Measurements from ENCODE around the gene GPR39. TPM values are rescaled to one million over a fixed set of nuclear protein-coding genes. Genes with fewer than 3 reads are reported as not detected.

Gene GPR39
- polyA plus RNA-seq, 1 donor from 2014 or later = not detected

DNA sequence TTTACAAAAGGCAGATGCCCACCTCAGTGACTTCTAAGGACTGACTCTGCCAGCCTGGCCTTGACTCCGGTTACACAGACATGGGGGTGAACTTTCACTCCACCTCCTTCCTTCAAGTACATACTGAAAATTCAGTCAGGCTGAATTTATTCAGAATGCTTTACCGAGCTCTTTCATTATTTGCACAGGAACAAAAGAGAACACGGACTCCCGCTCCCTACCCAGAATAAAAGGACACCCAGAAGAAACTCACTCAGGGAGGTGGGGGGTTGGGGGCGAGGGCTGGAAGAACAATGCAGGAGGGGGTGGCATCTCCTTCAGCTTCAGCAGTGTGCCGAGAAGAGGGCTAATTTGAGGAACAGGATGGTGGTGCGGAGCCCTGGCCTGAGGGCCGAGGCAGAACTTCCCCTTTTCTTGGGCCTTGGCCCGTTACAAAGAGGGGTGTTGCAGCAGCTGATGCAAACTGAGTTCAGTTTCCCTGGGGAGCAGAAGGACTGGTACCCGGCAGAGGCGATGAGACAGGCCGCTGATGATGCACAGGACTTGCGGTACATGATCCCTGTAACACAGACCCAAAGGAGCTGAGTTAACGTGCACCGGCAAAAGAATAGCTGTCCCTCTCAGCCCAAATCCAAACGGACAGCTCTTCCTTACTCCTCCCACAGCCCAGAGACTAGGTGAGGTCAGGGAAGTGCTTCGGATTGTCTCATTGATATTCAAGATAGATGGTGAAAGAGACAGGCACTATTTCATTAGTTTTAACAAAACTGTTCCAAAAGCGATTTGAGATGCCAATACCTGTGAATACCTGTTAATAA, 229.3 kb downstream of the GPR39 start:
- peaks cover 0 to 2% (median 0%) of the 10 kb centered on the region in 3 donors for H3K9me3 Mint-ChIP-seq
- H3K36me3 Mint-ChIP-seq = no peaks in the 10 kb centered on the region
- H3K4me1 Mint-ChIP-seq = peaks cover 5 to 27% (median 20%) of the 10 kb centered on the region in 3 donors
- peak overlapping the region; percentile 49 to 90 (median 80) for H3K27ac Mint-ChIP-seq
- H3K27me3 Mint-ChIP-seq = peaks cover 8% of the 10 kb centered on the region
- peak overlapping the region in 3 of 4 donors; percentile 9 to 79 (median 42) for H3K4me3 Mint-ChIP-seq

- H3K4me3 Mint-ChIP-seq = peak overlapping the region in 1 of 4 donors; percentile 68
- H3K9me3 Mint-ChIP-seq = peaks cover 0 to 2% (median 0%) of the 10 kb centered on the region in 3 donors
- H3K27ac Mint-ChIP-seq = peak overlapping the region in 2 of 3 donors; percentile 64 to 80
- no peaks in the 10 kb centered on the region for H3K36me3 Mint-ChIP-seq
- peaks cover 5 to 27% (median 20%) of the 10 kb centered on the region in 3 donors for H3K4me1 Mint-ChIP-seq
- H3K27me3 Mint-ChIP-seq = peaks cover 8% of the 10 kb centered on the region
Observed at GRCh38 chr2:132646540-132647108, 230.0 kb downstream of the GPR39 start.

- Mint-ChIP-seq H3K4me3 (no peak overlapping the region), H3K9me3 (peaks cover 0 to 4% (median 1%) of the 10 kb centered on the region in 3 donors), H3K27me3 (peaks cover 5% of the 10 kb centered on the region), H3K27ac (no peak overlapping the region), H3K36me3 (no peaks in the 10 kb centered on the region), H3K4me1 (peaks cover 0 to 4% (median 4%) of the 10 kb centered on the region in 3 donors)
Observed at GRCh38 chr2:132651115-132652045, 234.8 kb downstream of the GPR39 start.

GRCh38 chr2:132652474-132652873, 235.9 kb downstream of the GPR39 start:
- no peak overlapping the region for H3K4me3 Mint-ChIP-seq
- peaks cover 0 to 4% (median 1%) of the 10 kb centered on the region in 3 donors for H3K9me3 Mint-ChIP-seq
- no peaks in the 10 kb centered on the region for H3K4me1 Mint-ChIP-seq
- H3K27ac Mint-ChIP-seq = no peak overlapping the region
- H3K36me3 Mint-ChIP-seq = no peaks in the 10 kb centered on the region
- peaks cover 5% of the 10 kb centered on the region for H3K27me3 Mint-ChIP-seq

DNA sequence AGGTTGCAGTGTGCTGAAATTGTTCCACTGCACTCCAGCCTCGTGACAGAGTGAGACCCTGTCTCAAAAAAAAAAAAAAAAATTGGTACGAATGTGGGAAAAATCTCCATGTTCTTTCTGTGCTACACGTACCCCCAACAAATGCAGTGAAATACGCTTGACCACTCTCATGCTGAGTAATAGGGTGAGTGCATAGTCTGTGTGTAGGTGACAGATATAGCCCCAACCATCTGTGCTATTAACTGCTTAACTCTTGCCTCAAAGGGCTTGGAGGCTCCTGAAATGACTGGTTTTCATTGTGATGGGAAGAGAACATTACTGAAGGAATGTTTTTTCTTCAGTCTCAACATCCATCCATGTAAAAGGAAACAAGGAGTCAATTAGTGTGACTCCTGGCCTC, 237.7 kb downstream of the GPR39 start:
- peaks cover 2% of the 10 kb centered on the region for H3K27me3 Mint-ChIP-seq
- H3K36me3 Mint-ChIP-seq = no peaks in the 10 kb centered on the region
- H3K27ac Mint-ChIP-seq = no peak overlapping the region
- H3K4me1 Mint-ChIP-seq = no peaks in the 10 kb centered on the region
- H3K4me3 Mint-ChIP-seq = no peak overlapping the region
- H3K9me3 Mint-ChIP-seq = peaks cover 0 to 4% (median 1%) of the 10 kb centered on the region in 3 donors

DNA sequence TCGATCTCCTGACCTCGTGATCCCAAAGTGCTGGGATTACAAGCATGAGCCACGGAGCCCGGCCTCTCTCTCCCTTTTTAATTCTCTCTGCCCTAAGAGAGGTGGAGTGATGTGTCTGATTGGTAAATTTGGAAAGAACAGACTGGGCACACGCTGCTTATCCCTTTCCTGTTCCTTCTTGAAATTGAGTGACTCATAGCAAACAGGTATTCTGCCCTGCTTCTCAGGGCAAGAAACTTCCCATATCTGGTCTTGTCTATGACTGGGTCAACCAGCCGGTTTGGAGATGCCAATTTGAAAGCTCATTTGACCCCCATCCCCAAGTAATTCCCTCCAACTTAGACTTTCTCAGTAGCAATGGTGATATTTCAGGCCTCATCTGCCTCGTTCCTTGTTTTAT, 238.4 kb downstream of the GPR39 start:
- no peak overlapping the region for H3K4me3 Mint-ChIP-seq
- H3K27ac Mint-ChIP-seq = no peak overlapping the region
- no peaks in the 10 kb centered on the region for H3K36me3 Mint-ChIP-seq
- H3K27me3 Mint-ChIP-seq = no peaks in the 10 kb centered on the region
- no peaks in the 10 kb centered on the region for H3K4me1 Mint-ChIP-seq
- H3K9me3 Mint-ChIP-seq = peaks cover 0 to 4% (median 1%) of the 10 kb centered on the region in 3 donors

- Mint-ChIP-seq H3K27ac (no peak overlapping the region), H3K36me3 (no peaks in the 10 kb centered on the region), H3K27me3 (peaks cover 7% of the 10 kb centered on the region), H3K9me3 (peaks cover 0 to 4% (median 1%) of the 10 kb centered on the region in 3 donors), H3K4me1 (no peaks in the 10 kb centered on the region), H3K4me3 (no peak overlapping the region)
Observed at GRCh38 chr2:132656266-132656975, 239.8 kb downstream of the GPR39 start.

DNA sequence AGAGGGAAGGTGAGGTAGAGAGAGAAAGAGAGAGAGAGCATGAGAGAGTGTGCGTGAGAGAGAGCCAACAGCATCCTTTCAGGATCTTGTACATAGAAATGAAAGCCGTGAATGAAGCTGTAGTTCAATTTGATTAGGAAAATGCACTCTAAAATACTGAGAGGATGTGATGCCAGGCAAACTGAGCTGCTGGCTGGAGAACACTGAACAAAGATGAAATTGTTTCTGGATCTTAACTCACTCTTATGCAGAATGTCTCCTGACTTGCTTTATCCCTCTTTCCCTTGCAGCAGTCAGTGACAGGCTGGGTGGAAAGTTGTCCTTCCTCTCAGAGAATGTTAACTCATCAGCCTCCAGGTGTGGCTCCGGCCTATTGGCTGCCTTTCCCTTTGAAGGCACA, 242.7 kb downstream of the GPR39 start:
- Mint-ChIP-seq H3K27me3 (peaks cover 14% of the 10 kb centered on the region), H3K9me3 (peaks cover 0 to 5% (median 0%) of the 10 kb centered on the region in 3 donors), H3K27ac (no peak overlapping the region), H3K4me3 (peak overlapping the region in 1 of 4 donors; percentile 39), H3K4me1 (no peaks in the 10 kb centered on the region), H3K36me3 (no peaks in the 10 kb centered on the region)

DNA sequence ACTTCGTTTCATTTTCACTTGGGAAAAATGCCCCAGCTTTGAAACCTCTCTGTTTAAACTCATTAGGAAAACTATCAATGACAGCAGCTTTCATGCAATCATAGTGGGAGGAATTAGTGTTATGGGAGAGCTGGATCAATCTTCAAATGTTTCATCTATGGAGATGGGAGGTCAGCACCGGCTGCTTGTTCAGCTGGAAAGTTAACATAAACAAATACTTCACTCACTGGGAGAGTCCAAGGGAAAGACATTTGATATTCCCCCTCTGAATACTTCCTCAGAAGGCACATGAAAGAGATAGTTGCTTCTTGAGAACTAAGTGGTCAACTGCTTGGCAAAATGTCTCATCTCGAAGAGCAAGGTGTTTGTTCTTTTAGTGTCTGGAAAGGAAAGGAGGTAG, 246.1 kb downstream of the GPR39 start:
- Mint-ChIP-seq H3K36me3 (no peaks in the 10 kb centered on the region), H3K4me3 (no peak overlapping the region), H3K27ac (no peak overlapping the region), H3K4me1 (no peaks in the 10 kb centered on the region), H3K9me3 (peaks cover 0 to 3% (median 0%) of the 10 kb centered on the region in 3 donors), H3K27me3 (peaks cover 29% of the 10 kb centered on the region)

- no peak overlapping the region for H3K27ac Mint-ChIP-seq
- H3K4me3 Mint-ChIP-seq = no peak overlapping the region
- peaks cover 39% of the 10 kb centered on the region for H3K27me3 Mint-ChIP-seq
- peaks cover 0 to 3% (median 0%) of the 10 kb centered on the region in 3 donors for H3K4me1 Mint-ChIP-seq
- peaks cover 3% of the 10 kb centered on the region for H3K36me3 Mint-ChIP-seq
- peaks cover 0 to 3% (median 0%) of the 10 kb centered on the region in 3 donors for H3K9me3 Mint-ChIP-seq
Observed at GRCh38 chr2:132664096-132664495, 247.5 kb downstream of the GPR39 start.

DNA sequence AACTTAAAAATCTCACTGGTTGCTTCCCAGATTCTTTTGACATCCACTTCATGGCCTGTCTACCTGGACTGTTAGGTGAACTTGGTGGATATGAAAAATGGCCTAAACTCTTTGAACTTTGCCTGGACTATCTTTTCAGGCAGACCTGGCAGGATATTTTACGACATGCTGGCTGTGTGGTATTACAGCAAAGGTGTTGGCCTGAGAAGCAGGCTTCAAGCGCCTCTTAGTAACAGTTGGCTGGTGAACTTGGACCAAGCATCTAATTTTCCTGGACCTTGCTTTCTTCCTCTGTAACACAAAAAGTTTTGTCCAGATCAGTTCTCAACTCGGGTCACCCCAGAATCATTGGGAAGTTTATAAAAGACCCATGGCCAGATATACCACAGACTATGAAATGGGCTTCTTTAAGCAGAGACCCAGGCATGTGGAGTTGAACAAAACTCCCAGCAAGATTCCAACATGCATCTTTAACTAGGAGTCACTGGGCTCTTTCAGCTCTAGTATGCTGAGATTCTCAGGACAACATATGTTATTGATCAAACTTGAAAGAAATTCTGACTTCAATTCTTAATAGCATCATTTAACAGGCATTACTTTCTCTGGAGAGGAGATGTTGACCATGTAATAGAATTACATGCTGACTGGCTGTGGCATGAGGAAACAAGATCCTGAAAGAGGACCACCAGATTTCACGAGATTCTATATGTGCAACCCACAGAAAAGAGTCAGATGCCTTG, 249.0 kb downstream of the GPR39 start:
- Mint-ChIP-seq H3K9me3 (peaks cover 0 to 3% (median 0%) of the 10 kb centered on the region in 3 donors), H3K27ac (no peak overlapping the region), H3K4me1 (peaks cover 0 to 3% (median 0%) of the 10 kb centered on the region in 3 donors), H3K4me3 (no peak overlapping the region), H3K27me3 (peaks cover 37% of the 10 kb centered on the region), H3K36me3 (peaks cover 3% of the 10 kb centered on the region)

- peaks cover 0 to 3% (median 0%) of the 10 kb centered on the region in 3 donors for H3K9me3 Mint-ChIP-seq
- no peak overlapping the region for H3K27ac Mint-ChIP-seq
- H3K4me3 Mint-ChIP-seq = peak overlapping the region in 1 of 4 donors; percentile 51
- H3K4me1 Mint-ChIP-seq = peaks cover 0 to 7% (median 0%) of the 10 kb centered on the region in 3 donors
- peaks cover 3% of the 10 kb centered on the region for H3K36me3 Mint-ChIP-seq
- peaks cover 40% of the 10 kb centered on the region for H3K27me3 Mint-ChIP-seq
Observed at GRCh38 chr2:132667706-132668105, 251.1 kb downstream of the GPR39 start.

DNA sequence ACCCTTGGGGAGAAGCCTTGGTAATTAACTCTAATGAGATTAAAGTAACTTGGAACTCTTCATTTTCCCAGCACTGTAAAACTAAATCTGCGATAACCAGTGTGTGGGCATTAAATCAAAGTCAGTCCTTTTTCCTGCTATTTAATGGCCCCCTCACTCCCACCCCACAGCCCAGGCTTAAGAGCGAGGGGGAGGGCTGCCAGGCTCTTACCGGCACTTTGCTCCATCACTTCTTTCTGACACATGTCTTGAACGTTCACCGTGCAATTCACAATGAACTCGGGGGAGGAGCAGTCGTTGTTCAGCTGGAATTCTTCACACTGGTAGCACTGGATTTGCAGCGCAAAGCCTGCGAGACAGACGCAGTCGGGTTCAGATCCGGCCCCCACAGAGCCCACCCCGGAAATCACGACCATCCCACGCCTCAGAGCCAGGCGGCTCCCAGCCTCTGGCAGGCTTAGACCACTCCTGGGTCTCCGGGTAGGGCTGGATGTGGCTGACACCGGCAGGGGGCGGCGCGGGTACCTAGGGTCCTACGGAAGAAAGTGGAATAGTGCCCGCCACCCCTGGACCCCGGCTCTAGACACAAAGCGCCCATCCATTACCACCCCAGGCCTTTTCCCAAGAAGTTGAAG, 251.7 kb downstream of the GPR39 start:
- H3K27me3 Mint-ChIP-seq = peaks cover 40% of the 10 kb centered on the region
- peak overlapping the region in 2 of 4 donors; percentile 35 to 51 for H3K4me3 Mint-ChIP-seq
- H3K27ac Mint-ChIP-seq = no peak overlapping the region
- H3K4me1 Mint-ChIP-seq = peaks cover 0 to 7% (median 0%) of the 10 kb centered on the region in 3 donors
- H3K9me3 Mint-ChIP-seq = peaks cover 0 to 2% (median 0%) of the 10 kb centered on the region in 3 donors
- H3K36me3 Mint-ChIP-seq = peaks cover 3% of the 10 kb centered on the region

Data from IgD-negative memory B cell (primary cell).